Tongue (tissue), 1 donor: ENCODE measurements around the gene ZSWIM6. TPM values are rescaled to one million over a fixed set of nuclear protein-coding genes. Genes with fewer than 3 reads are reported as not detected.

Experiments used
- total RNA-seq: library from RNA; depleted of rRNA; stranded (reverse); fragments of >200 nt; gene quantifications from one replicate; pipeline ENCODE4 v1.2.3, GENCODE V29; 2014

The ZSWIM6 gene
- total RNA-seq, 1 donor from 2014 or later, result 14.5 TPM

Other genes starting within 250 kb of the ZSWIM6 start
- 24.1 TPM for gene SMIM15, start 169.8 kb upstream of the ZSWIM6 start, total RNA-seq